Adrenal gland (tissue), 12 donors: ENCODE data around the gene SORCS3. TPM values are rescaled to one million over a fixed set of nuclear protein-coding genes. Genes with fewer than 3 reads are reported as not detected.
"Not testable (repeated sequence)": the region's sequence is repeated elsewhere in the genome, so short reads cannot be mapped to it uniquely, and the experiment has no call there.

Experiments used
- DNase-seq, 7 donors: peaks; one replicate each; pipeline ENCODE4 v3.0.0-alpha.2; 2019 to 2020
- H3K27ac ChIP-seq, 5 donors: fragments of 200-600 bp; sonication (generic) in 4 of 5; 1 replicate in 3 of 5; 2 replicates in 2 of 5; pipeline versions ENCODE4 v1.5.1 to v1.8.0; 2016 to 2020; ENCODE audit warnings: mild to moderate bottlenecking in 1 of 5
- H3K27me3 ChIP-seq: fragments of 200-600 bp; 2 replicates; pipeline ENCODE4 v1.8.0; 2021
- H3K36me3 ChIP-seq, 2 donors: fragments of 200-600 bp; replicated peaks in 1 of 2; 1 replicate in 1 of 2; 2 replicates in 1 of 2; pipeline versions ENCODE4 v1.5.1 to v1.8.0; 2018 to 2022
- H3K4me1 ChIP-seq, 2 donors: fragments of 200-600 bp; replicated peaks in 1 of 2; 1 replicate in 1 of 2; 2 replicates in 1 of 2; pipeline versions ENCODE4 v1.5.1 to v1.8.0; 2018 to 2021
- H3K4me3 ChIP-seq, 4 donors: fragments of 200-600 bp; sonication (generic) in 3 of 4; one replicate each; pipeline ENCODE4 v1.5.1; 2016 to 2018
- H3K9me3 ChIP-seq, 3 donors: fragments of 200-600 bp; sonication (generic) in 1 of 3; replicated peaks in 1 of 3; 1 replicate in 2 of 3; 2 replicates in 1 of 3; pipeline versions ENCODE4 v1.5.1 to v1.8.0; 2016 to 2021
- POLR2A ChIP-seq, 2 donors: fragments of 450-650 bp; IDR thresholded peaks; one replicate each; pipeline ENCODE4 v1.6.1; 2017; ENCODE audit warnings: antibody characterized with exemption in 2 of 2, mild to moderate bottlenecking in 2 of 2, moderate library complexity in 1 of 2
- WGBS, 4 donors: extraction: QIAGEN DNeasy Blood & Tissue Kit in 2 of 4; methylation state at CpG; one replicate each; pipeline versions ENCODE4 v1.1.5 to v1.1.7; 2013 to 2017; 5-methylcytosine and 5-hydroxymethylcytosine counted together
- intact Hi-C, 2 donors: fragments of 100-400 bp; cut with DNase I; formaldehyde crosslinking; loops; one replicate each; pipeline versions ENCODE4 v1.14.1 to v1.15.0; 2022 to 2023
- polyA plus RNA-seq, 3 donors: library from polyadenylated mRNA; stranded (reverse); fragments of 200-250 nt in 2 of 3; fragments of 350-450 nt in 1 of 3; fragmentation: Illumina TruSeq in 1 of 3; extraction: RNeasy Lipid Tissue Mini Kit (QIAGEN cat#74804) in 1 of 3; gene quantifications; one replicate each; pipeline ENCODE4 v1.2.3, GENCODE V29; 2013 to 2014
- total RNA-seq, 9 donors: library from RNA; depleted of rRNA in 4 of 9; stranded (reverse); fragments of >200 nt in 4 of 9; fragments of 120-200 nt in 1 of 9; fragmentation: NEBNext Ultra II Directional in 1 of 9; extraction: Animal tissue kit (Norgen Biotek cat#: 25700) in 1 of 9; gene quantifications; one replicate each; pipeline versions ENCODE4 v1.1.0 to v1.2.4, GENCODE V29; 2013 to 2023
- TF ChIP-seq, protein P1 (sequence below), 6 experiments: fragments of 450-650 bp in 4 of 6; fragments of 200-600 bp in 2 of 6; sonication (generic) in 1 of 6; IDR thresholded peaks; 1 replicate in 5 of 6; 2 replicates in 1 of 6; pipeline versions ENCODE4 v1.5.1 to v1.8.0; 2016 to 2021; ENCODE audit warnings: antibody characterized with exemption in 6 of 6, mild to moderate bottlenecking in 2 of 6, moderate library complexity in 1 of 6
- donor health status: healthy with polysubstance abuse.
- donor health status: Bipolar disorder and iron deficiency.
- donor health status: DM: yes; HTN: yes; CAD: no.
- donor health status: DM: no; HTN: no; CAD: no.
- donor health status: DM: no; HTN: no; CAD: no.
- donor health status: DM: yes; HTN: yes; CAD: no.

The SORCS3 gene
- total and polyA plus RNA-seq, 12 donors = 0.22 to 3.4 (median 1.2) TPM; not detected in 2

DNA sequence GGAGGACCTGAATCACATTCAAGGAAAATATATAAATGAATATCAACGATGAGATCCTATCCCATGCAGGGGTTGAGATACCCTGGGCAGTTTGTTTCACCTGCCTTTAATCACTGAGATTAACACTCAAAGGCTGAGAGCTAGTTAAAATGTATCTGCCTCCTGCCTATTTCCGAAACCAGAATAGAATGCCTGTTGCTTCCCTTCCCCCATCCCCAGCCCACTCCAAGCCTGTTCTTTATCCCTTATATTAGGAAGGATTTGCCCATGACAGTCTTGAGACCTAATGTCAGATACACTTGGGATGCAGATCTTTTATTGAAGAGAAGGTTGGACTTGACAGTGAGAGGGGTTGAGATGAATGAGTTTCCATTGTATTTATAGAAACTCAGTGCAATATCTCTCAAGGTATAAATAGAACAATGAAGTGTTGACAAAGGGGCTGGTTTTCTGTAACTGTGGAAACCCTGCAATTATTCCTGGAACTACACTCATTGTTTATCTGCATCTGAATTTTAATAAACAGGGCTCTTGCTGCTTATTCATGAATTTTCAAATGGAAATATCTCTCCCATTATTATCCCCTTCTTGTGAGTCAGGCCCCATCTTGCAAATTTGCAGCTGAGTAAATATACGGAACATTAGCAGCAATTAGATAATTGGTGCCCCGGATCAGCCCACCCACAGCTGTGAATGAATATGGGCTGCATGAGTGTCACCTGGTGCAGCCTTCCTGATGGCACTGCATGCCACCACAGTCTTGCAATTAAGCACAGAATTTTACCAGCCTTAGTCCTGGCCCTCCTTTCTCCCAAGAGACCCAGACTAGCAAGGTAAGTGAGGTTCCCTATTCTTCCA, 66.7 kb downstream of the SORCS3 start:
- no peaks in the 10 kb centered on the region for H3K27me3 ChIP-seq

DNA sequence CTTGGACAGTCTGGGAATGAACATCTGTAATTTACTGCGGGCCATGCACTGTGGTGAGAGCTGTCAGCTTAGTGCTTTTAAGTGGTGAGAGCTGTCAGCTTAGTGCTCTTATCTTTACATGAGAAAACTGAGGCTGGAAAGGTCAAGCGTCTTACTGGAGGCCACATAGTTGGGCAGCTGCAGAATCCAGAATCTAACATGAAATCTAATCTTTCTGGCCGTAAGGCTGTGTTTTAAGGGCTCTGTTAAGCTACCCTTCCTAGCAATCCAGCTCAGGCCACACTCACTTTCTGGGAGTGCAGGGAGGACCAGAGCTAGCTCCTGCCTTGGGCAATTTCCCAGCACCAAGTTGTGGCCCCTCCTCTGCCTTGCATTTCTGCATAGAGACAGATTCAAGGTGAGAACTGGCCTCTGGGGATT, 70.2 kb downstream of the SORCS3 start:
- WGBS, 4 donors = 22 to 41% (median 36%) methylated on average over 1 to 3 of the region's 3 CpGs
- H3K4me3 ChIP-seq = no peak overlapping the region
- no peak for DNase-seq
- TF ChIP-seq, protein P1, sequence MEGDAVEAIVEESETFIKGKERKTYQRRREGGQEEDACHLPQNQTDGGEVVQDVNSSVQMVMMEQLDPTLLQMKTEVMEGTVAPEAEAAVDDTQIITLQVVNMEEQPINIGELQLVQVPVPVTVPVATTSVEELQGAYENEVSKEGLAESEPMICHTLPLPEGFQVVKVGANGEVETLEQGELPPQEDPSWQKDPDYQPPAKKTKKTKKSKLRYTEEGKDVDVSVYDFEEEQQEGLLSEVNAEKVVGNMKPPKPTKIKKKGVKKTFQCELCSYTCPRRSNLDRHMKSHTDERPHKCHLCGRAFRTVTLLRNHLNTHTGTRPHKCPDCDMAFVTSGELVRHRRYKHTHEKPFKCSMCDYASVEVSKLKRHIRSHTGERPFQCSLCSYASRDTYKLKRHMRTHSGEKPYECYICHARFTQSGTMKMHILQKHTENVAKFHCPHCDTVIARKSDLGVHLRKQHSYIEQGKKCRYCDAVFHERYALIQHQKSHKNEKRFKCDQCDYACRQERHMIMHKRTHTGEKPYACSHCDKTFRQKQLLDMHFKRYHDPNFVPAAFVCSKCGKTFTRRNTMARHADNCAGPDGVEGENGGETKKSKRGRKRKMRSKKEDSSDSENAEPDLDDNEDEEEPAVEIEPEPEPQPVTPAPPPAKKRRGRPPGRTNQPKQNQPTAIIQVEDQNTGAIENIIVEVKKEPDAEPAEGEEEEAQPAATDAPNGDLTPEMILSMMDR (IDR thresholded peaks at IDR 0.05) = no peak
- no peak for TF ChIP-seq POLR2A (IDR thresholded peaks at IDR 0.05)
- intact Hi-C loops = no loop called here
- H3K27me3 ChIP-seq = no peaks in the 10 kb centered on the region
- H3K27ac ChIP-seq = no peak overlapping the region
- no peaks in the 10 kb centered on the region for H3K36me3 ChIP-seq
- no peaks in the 10 kb centered on the region for H3K9me3 ChIP-seq
- no peaks in the 10 kb centered on the region for H3K4me1 ChIP-seq

More for the DNA sequence above, 66.7 kb downstream of the SORCS3 start:
- no peak overlapping the region for H3K27ac ChIP-seq
- DNase-seq = no peak
- H3K36me3 ChIP-seq = no peaks in the 10 kb centered on the region
- no peak for TF ChIP-seq POLR2A (IDR thresholded peaks at IDR 0.05)
- TF ChIP-seq, protein P1 (IDR thresholded peaks at IDR 0.05) = no peak
- WGBS, 4 donors = 48 to 57% (median 53%) methylated on average over 4 of the region's 4 CpGs
- H3K4me1 ChIP-seq = no peaks in the 10 kb centered on the region
- intact Hi-C loops = no loop called here
- H3K4me3 ChIP-seq = no peak overlapping the region
- H3K9me3 ChIP-seq = no peaks in the 10 kb centered on the region

DNA sequence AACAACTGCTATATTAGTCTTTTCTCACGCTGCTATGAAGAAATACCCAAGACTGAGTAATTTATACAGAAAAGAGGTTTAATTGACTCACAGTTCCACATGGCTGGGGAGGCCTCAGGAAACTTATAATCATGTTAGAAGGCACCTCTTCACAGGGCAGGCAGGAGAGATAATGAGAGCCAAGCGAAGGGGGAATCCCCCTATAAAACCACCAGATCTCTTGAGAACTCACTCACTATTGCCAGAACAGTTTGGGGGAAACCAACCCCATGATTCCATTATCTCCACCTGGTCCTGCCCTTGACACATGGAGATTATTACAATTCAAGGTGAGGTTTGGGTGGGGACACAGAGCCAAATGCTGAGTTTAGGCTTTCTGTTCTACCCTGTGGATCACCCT, 89.5 kb downstream of the SORCS3 start:
- H3K27me3 ChIP-seq, intact Hi-C loops, H3K9me3 ChIP-seq, H3K4me1 ChIP-seq, H3K36me3 ChIP-seq, H3K4me3 ChIP-seq, DNase-seq: not testable (repeated sequence)
- peak overlapping the region in 1 of 5 donors; percentile 60 for H3K27ac ChIP-seq
- 76 to 84% (median 79%) methylated on average over 2 of the region's 2 CpGs for WGBS, 4 donors

DNA sequence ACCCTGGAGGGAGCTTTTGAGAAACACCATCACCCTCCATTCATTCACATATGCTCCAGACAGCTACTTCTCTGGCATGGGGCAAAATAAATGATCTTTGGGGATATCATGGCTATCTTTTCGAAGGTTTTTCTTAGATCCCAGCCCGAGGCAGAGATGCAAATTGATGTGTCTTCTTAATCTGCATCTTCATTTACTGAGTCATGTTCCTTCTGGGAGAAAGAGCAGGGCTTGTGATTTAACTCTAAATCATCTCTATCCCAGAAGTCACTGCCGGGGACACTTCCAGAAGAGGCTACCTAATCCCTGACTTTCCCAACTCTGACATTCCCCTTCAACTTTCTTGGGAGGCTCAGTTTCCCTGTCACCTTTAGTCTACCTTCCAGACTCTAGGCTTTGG, 90.1 kb downstream of the SORCS3 start:
- intact Hi-C loops = no loop called here
- Histone ChIP-seq H3K4me1 (no peaks in the 10 kb centered on the region), H3K9me3 (no peaks in the 10 kb centered on the region), H3K36me3 (no peaks in the 10 kb centered on the region), H3K4me3 (no peak overlapping the region), H3K27ac (peak overlapping the region in 1 of 5 donors; percentile 60), H3K27me3 (no peaks in the 10 kb centered on the region)
- 65 to 77% (median 75%) methylated on average over 3 of the region's 3 CpGs for WGBS, 4 donors
- DNase-seq = no peak
- TF ChIP-seq, protein P1 (IDR thresholded peaks at IDR 0.05) = no peak

DNA sequence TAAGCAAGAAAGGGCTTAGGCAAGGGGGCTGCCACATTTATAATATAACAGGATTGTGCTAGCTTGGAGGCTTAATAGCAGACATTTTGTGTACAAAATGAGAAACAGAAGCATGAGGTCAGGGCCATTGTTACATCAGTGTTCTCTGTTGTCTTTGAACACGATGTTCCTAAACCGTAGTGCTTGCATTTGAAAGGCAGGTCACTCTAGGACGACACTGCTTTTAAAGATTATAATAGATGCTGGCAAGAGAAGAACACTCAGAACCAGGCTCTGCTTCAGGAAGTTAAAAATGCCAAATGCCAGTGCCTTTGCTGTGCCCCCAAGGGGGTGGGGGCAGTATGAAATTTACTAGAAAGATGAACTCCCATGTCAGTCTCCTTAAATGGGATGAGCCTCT, 91.1 kb downstream of the SORCS3 start:
- Histone ChIP-seq H3K27ac (peak overlapping the region in 1 of 5 donors; percentile 60), H3K36me3 (no peaks in the 10 kb centered on the region), H3K4me1 (no peaks in the 10 kb centered on the region), H3K4me3 (no peak overlapping the region), H3K9me3 (no peaks in the 10 kb centered on the region), H3K27me3 (no peaks in the 10 kb centered on the region)
- intact Hi-C loops = no loop called here
- 17 to 38% (median 27%) methylated on average over 3 of the region's 3 CpGs for WGBS, 4 donors
- no peak for TF ChIP-seq POLR2A (IDR thresholded peaks at IDR 0.05)
- peak in 1 of 7 donors; percentile 80 for DNase-seq
